Trophoblast cell (in vitro differentiated cells and primary cell): ENCODE results near the gene CDKL5.
"Not testable (repeated sequence)": the region's sequence is repeated elsewhere in the genome, so short reads cannot be mapped to it uniquely, and the experiment has no call there.

Source experiments
- DNase-seq, 2 donors: peaks; one replicate each; pipeline ENCODE4 v3.0.0-alpha.2; 2016
- H2AFZ ChIP-seq: 2 replicates; pipeline ENCODE4 v1.6.1; 2013; ENCODE audit warnings: low read length, moderate library complexity, mild to moderate bottlenecking; ENCODE audit not compliant: insufficient read depth, poor library complexity
- H2AK5ac ChIP-seq: 2 replicates; pipeline ENCODE4 v1.6.1; 2013; ENCODE audit warnings: mild to moderate bottlenecking, low read length
- H2BK120ac ChIP-seq: 2 replicates; pipeline ENCODE4 v1.6.1; 2013; ENCODE audit warnings: low read length, mild to moderate bottlenecking, moderate library complexity; ENCODE audit not compliant: insufficient read depth, poor library complexity
- H2BK12ac ChIP-seq: 2 replicates; pipeline ENCODE4 v1.6.1; 2013; ENCODE audit warnings: mild to moderate bottlenecking, low read length, moderate library complexity
- H2BK5ac ChIP-seq: 2 replicates; pipeline ENCODE4 v1.6.1; 2013; ENCODE audit warnings: low read length, low read depth, moderate library complexity, mild to moderate bottlenecking; ENCODE audit not compliant: poor library complexity
- H3K14ac ChIP-seq: 2 replicates; pipeline ENCODE4 v1.6.1; 2013; ENCODE audit warnings: mild to moderate bottlenecking, low read length
- H3K18ac ChIP-seq: 2 replicates; pipeline ENCODE4 v1.6.1; 2013; ENCODE audit warnings: mild to moderate bottlenecking, low read length
- H3K23ac ChIP-seq: 2 replicates; pipeline ENCODE4 v1.6.1; 2013; ENCODE audit warnings: low read length
- H3K27ac ChIP-seq: 2 replicates; pipeline ENCODE4 v1.5.1; 2013; ENCODE audit warnings: low read depth, mild to moderate bottlenecking, inconsistent platforms, low read length, moderate library complexity
- H3K27me3 ChIP-seq: 2 replicates; pipeline ENCODE4 v1.6.1; 2013; ENCODE audit warnings: inconsistent platforms, mild to moderate bottlenecking, low read length, moderate library complexity; ENCODE audit not compliant: insufficient read depth
- H3K36me3 ChIP-seq, 2 experiments: 1 replicate in 1 of 2; 2 replicates in 1 of 2; pipeline ENCODE4 v1.6.1; 2013; ENCODE audit warnings: low read length in 2 of 2, mild to moderate bottlenecking in 2 of 2, moderate library complexity in 1 of 2; ENCODE audit not compliant: insufficient read depth in 2 of 2, control insufficient read depth in 1 of 2
- H3K4ac ChIP-seq: 2 replicates; pipeline ENCODE4 v1.6.1; 2013; ENCODE audit warnings: low read depth, mild to moderate bottlenecking, low read length, moderate library complexity
- H3K4me1 ChIP-seq, 2 experiments: 1 replicate in 1 of 2; 2 replicates in 1 of 2; pipeline ENCODE4 v1.6.1; 2013; ENCODE audit warnings: low read length in 2 of 2, mild to moderate bottlenecking in 2 of 2, moderate library complexity in 1 of 2; ENCODE audit not compliant: insufficient read depth in 2 of 2, control insufficient read depth in 1 of 2
- H3K4me2 ChIP-seq: 2 replicates; pipeline ENCODE4 v1.6.1; 2013; ENCODE audit warnings: inconsistent platforms, mild to moderate bottlenecking, low read length, moderate library complexity
- H3K4me3 ChIP-seq: 2 replicates; pipeline ENCODE4 v1.5.1; 2013; ENCODE audit warnings: mild to moderate bottlenecking, low read depth, low read length, inconsistent platforms
- H3K79me1 ChIP-seq: one replicate; pipeline ENCODE4 v1.6.1; 2013; ENCODE audit warnings: low read length
- H3K79me2 ChIP-seq: 2 replicates; pipeline ENCODE4 v1.6.1; 2013; ENCODE audit warnings: low read length, mild to moderate bottlenecking; ENCODE audit not compliant: control insufficient read depth, insufficient read depth, poor library complexity
- H3K9ac ChIP-seq: 2 replicates; pipeline ENCODE4 v1.6.1; 2013; ENCODE audit warnings: mild to moderate bottlenecking, low read length
- H3K9me3 ChIP-seq: 2 replicates; pipeline ENCODE4 v1.6.1; 2013; ENCODE audit warnings: low read depth, mild to moderate bottlenecking, control low read depth, inconsistent platforms, low read length; ENCODE audit not compliant: insufficient read depth
- H4K12ac ChIP-seq: 2 replicates; pipeline ENCODE4 v1.6.1; 2013; ENCODE audit warnings: low read depth, mild to moderate bottlenecking, low read length, moderate library complexity
- H4K8ac ChIP-seq: 2 replicates; pipeline ENCODE4 v1.6.1; 2013; ENCODE audit warnings: low read depth, mild to moderate bottlenecking, low read length, moderate library complexity
- H4K91ac ChIP-seq: one replicate; pipeline ENCODE4 v1.6.1; 2013; ENCODE audit warnings: low read depth, mild to moderate bottlenecking, low read length, moderate library complexity
- WGBS: extraction: QIAGEN DNeasy Blood & Tissue Kit; methylation state at CpG from one replicate; pipeline ENCODE4 v1.1.7; 2013; ENCODE audit warnings: missing lambda C conversion rate; ENCODE audit not compliant: insufficient read length, insufficient coverage; ENCODE audit errors: extremely low coverage; 5-methylcytosine and 5-hydroxymethylcytosine counted together

Gene CDKL5

DNA sequence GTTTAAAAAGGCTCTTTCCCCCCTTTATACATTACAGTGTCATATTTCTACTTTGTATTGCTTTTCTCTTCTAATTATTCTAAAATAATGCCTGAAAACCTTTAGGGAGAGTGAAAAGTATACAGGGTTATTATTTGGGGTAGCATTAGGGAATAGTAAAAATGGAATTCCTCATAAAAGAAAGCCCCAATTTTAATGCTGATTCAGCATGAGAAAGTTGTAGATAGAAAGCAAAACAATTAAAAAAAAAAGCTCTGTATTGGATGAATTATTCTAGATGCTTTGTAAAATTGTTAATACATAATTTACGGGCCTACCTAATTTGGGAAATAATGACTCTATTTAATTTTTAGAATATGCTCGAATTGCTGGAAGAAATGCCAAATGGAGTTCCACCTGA, 154.1 kb downstream of the CDKL5 start:
- no peaks in the 10 kb centered on the region for H3K27me3 ChIP-seq
- DNase-seq, result no peak
- H3K14ac ChIP-seq, result no peak overlapping the region
- no peak overlapping the region for H2BK5ac ChIP-seq
- H4K12ac ChIP-seq, result no peak overlapping the region
- H3K9me3 ChIP-seq, result no peaks in the 10 kb centered on the region
- H3K9ac ChIP-seq, result no peak overlapping the region
- H3K4ac ChIP-seq, result no peak overlapping the region
- peaks cover 0 to under 1% of the 10 kb centered on the region in 2 experiments for H3K4me1 ChIP-seq
- H4K8ac ChIP-seq, result no peak overlapping the region
- H3K36me3 ChIP-seq, result no peaks in the 10 kb centered on the region
- H2AFZ ChIP-seq, result no peak overlapping the region
- no peak overlapping the region for H2BK120ac ChIP-seq
- H2AK5ac ChIP-seq, result no peak overlapping the region
- H2BK12ac ChIP-seq, result no peak overlapping the region
- H3K27ac ChIP-seq, result no peak overlapping the region
- no peaks in the 10 kb centered on the region for H3K79me2 ChIP-seq
- H4K91ac ChIP-seq, result no peak overlapping the region
- H3K18ac ChIP-seq, result no peak overlapping the region
- H3K4me2 ChIP-seq, result no peak overlapping the region
- no peaks in the 10 kb centered on the region for H3K79me1 ChIP-seq
- H3K23ac ChIP-seq, result no peak overlapping the region
- no peak overlapping the region for H3K4me3 ChIP-seq
- WGBS, result no CpG with 5 or more reads among the region's 2 CpGs

DNA sequence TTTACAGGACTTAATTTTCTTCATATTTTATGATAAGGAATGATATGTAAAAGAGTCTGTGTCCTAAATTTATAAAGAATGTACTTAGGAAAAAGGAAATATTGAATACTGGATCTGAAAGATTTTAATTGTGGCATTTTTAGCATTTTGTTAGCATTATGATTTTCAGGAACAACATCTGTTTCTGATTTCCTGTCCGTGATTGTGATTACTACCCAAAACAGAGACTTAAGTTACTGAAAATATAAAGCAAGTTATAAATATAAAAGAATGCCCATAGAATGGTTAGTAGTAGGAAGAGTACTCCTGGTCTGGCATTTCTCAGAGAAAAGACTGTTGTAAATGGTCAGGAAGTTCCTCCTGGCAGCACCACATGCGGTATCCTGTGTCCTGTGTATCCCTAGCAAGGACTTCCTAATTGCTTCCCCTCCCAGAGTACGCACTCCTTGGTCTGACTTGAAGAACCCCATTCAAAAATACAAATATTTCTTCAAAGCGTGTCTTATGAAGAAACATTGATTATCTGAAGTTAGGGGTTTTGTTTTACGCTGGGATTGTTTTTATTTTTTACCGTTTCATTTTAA, 157.6 kb downstream of the CDKL5 start:
- Histone ChIP-seq H4K8ac (no peak overlapping the region), H3K9ac (no peak overlapping the region), H3K14ac (no peak overlapping the region), H3K9me3 (no peaks in the 10 kb centered on the region), H3K27ac (no peak overlapping the region), H2AK5ac (no peak overlapping the region), H3K23ac (no peak overlapping the region), H3K79me2 (no peaks in the 10 kb centered on the region), H3K4me2 (no peak overlapping the region), H2BK5ac (no peak overlapping the region), H3K4me1 (no peaks in the 10 kb centered on the region), H3K4me3 (no peak overlapping the region), H2BK12ac (no peak overlapping the region), H2BK120ac (no peak overlapping the region), H4K91ac (no peak overlapping the region), H3K79me1 (no peaks in the 10 kb centered on the region), H3K4ac (no peak overlapping the region), H3K27me3 (no peaks in the 10 kb centered on the region), H4K12ac (no peak overlapping the region), H3K18ac (no peak overlapping the region), H2AFZ (no peak overlapping the region), H3K36me3 (no peaks in the 10 kb centered on the region)
- WGBS, result no CpG with 5 or more reads among the region's 6 CpGs
- DNase-seq, result no peak

DNA sequence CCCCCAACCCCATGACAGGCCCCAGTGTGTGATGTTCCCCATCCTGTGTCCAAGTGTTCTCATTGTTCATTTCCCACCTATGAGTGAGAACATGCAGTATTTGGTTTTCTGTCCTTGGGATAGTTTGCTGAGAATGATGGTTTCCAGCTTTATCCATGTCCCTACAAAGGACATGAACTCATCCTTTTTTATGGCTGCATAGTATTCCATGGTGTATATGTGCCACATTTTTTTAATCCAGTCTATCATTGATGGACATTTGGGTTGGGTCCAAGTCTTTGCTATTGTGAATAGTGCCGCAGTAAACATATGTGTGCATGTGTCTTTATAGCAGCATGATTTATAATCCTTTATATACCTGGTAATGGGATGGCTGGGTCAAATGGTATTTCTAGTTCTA, 163.9 kb downstream of the CDKL5 start:
- not testable (repeated sequence) for H4K91ac ChIP-seq, H3K4me1 ChIP-seq, H3K79me2 ChIP-seq, H4K8ac ChIP-seq, H3K9ac ChIP-seq, H3K18ac ChIP-seq, H3K23ac ChIP-seq, H2BK12ac ChIP-seq, H2BK120ac ChIP-seq, H3K36me3 ChIP-seq, H3K9me3 ChIP-seq, H3K27me3 ChIP-seq, H2AFZ ChIP-seq, H4K12ac ChIP-seq, H3K14ac ChIP-seq, H2AK5ac ChIP-seq, H3K4me2 ChIP-seq, H3K27ac ChIP-seq, H2BK5ac ChIP-seq, DNase-seq, H3K4ac ChIP-seq, H3K4me3 ChIP-seq, H3K79me1 ChIP-seq
- WGBS, result no CpG with 5 or more reads among the region's 1 CpG

DNA sequence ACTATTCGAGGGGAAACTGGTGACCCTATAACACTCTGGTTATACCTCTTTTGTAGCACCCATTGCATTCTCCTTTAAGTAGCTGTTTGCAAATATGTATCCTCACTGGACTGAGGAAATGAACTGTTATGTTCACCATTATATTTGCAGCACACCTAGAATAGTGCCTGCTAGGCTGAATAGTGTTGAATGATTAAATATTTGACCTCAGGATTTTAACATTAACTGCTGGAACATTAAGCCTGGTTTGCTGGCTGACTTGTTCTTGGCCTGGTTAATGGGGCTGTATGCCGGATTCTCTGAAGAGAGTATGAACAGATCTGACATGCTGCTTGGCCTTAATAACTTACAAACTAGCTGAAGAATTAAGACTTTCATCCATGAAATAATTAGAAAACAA, 166.4 kb downstream of the CDKL5 start:
- no peak for DNase-seq
- Histone ChIP-seq H3K4me1 (no peaks in the 10 kb centered on the region), H3K79me1 (no peaks in the 10 kb centered on the region), H4K8ac (no peak overlapping the region), H3K27ac (no peak overlapping the region), H3K27me3 (no peaks in the 10 kb centered on the region), H2AFZ (no peak overlapping the region), H3K4me2 (no peak overlapping the region), H2BK12ac (no peak overlapping the region), H3K23ac (no peak overlapping the region), H2AK5ac (no peak overlapping the region), H3K79me2 (no peaks in the 10 kb centered on the region), H3K9ac (no peak overlapping the region), H2BK120ac (no peak overlapping the region), H2BK5ac (no peak overlapping the region), H3K18ac (no peak overlapping the region), H3K4me3 (no peak overlapping the region), H3K14ac (no peak overlapping the region), H3K36me3 (no peaks in the 10 kb centered on the region), H3K4ac (no peak overlapping the region), H4K91ac (no peak overlapping the region), H4K12ac (no peak overlapping the region), H3K9me3 (no peaks in the 10 kb centered on the region)
- no CpG with 5 or more reads among the region's 2 CpGs for WGBS
